Jurkat, Clone E6-1 (cell line): ENCODE results near the gene TSHZ2.

Experiments used
- DNase-seq: peaks from one replicate; pipeline ENCODE4 v3.0.0-alpha.2; 2011; ENCODE audit warnings: low read depth, low spot score
- H3K4me3 ChIP-seq: 2 replicates; pipeline ENCODE4 v1.5.1; 2011; ENCODE audit warnings: mild to moderate bottlenecking, low read length, control low read depth, moderate library complexity

Gene TSHZ2

GRCh38 chr20:53138454-53139262 lies 166.5 kb downstream of the TSHZ2 start:
- no peak for DNase-seq
- no peak overlapping the region for H3K4me3 ChIP-seq

GRCh38 chr20:53141201-53142050 lies 169.3 kb downstream of the TSHZ2 start:
- no peak overlapping the region for H3K4me3 ChIP-seq
- DNase-seq: no peak

GRCh38 chr20:53142225-53143127 lies 170.3 kb downstream of the TSHZ2 start:
- H3K4me3 ChIP-seq: no peak overlapping the region
- DNase-seq: peak; percentile 32

GRCh38 chr20:53146201-53146891 lies 174.2 kb downstream of the TSHZ2 start:
- DNase-seq: no peak
- no peak overlapping the region for H3K4me3 ChIP-seq

- DNase-seq: no peak
- H3K4me3 ChIP-seq: no peak overlapping the region
These were observed 176.6 kb downstream of the TSHZ2 start for GRCh38 chr20:53148771-53149147.

GRCh38 chr20:53149148-53149889 lies 177.2 kb downstream of the TSHZ2 start:
- H3K4me3 ChIP-seq: no peak overlapping the region
- DNase-seq: no peak

- no peak overlapping the region for H3K4me3 ChIP-seq
- DNase-seq: no peak
These were observed 177.7 kb downstream of the TSHZ2 start for GRCh38 chr20:53149890-53150205.

- H3K4me3 ChIP-seq: no peak overlapping the region
- DNase-seq: no peak
These were observed 178.4 kb downstream of the TSHZ2 start for GRCh38 chr20:53150532-53150931.

GRCh38 chr20:53152228-53152627 lies 180.1 kb downstream of the TSHZ2 start:
- no peak for DNase-seq
- H3K4me3 ChIP-seq: no peak overlapping the region

- DNase-seq: no peak
- no peak overlapping the region for H3K4me3 ChIP-seq
These were observed 182.4 kb downstream of the TSHZ2 start for GRCh38 chr20:53154540-53154939.

GRCh38 chr20:53157443-53158408 lies 185.6 kb downstream of the TSHZ2 start:
- DNase-seq: peak; percentile 48
- H3K4me3 ChIP-seq: no peak overlapping the region

GRCh38 chr20:53159160-53159559 lies 187.0 kb downstream of the TSHZ2 start:
- H3K4me3 ChIP-seq: no peak overlapping the region
- no peak for DNase-seq

- no peak for DNase-seq
- no peak overlapping the region for H3K4me3 ChIP-seq
These were observed 188.9 kb downstream of the TSHZ2 start for GRCh38 chr20:53161073-53161472.

GRCh38 chr20:53161473-53161872 lies 189.3 kb downstream of the TSHZ2 start:
- DNase-seq: no peak
- H3K4me3 ChIP-seq: no peak overlapping the region

GRCh38 chr20:53162251-53162835 lies 190.2 kb downstream of the TSHZ2 start:
- peak; percentile 9 for DNase-seq
- no peak overlapping the region for H3K4me3 ChIP-seq

GRCh38 chr20:53163486-53163885 lies 191.3 kb downstream of the TSHZ2 start:
- H3K4me3 ChIP-seq: no peak overlapping the region
- DNase-seq: no peak

- no peak overlapping the region for H3K4me3 ChIP-seq
- DNase-seq: no peak
These were observed 191.9 kb downstream of the TSHZ2 start for GRCh38 chr20:53164072-53164471.
